GM23248 (cell line): ENCODE data around the gene PLXNA1. TPM values are rescaled to one million over a fixed set of nuclear protein-coding genes. Genes with fewer than 3 reads are reported as not detected.

Experiments
- DNase-seq: peaks from one replicate; pipeline ENCODE4 v3.0.0-alpha.2; 2015
- H2AFZ ChIP-seq: fragments of 200-600 bp; sonication (generic); 2 replicates; pipeline ENCODE4 v1.6.1; 2016; ENCODE audit warnings: antibody characterized with exemption
- H3F3A ChIP-seq: fragments of 200-600 bp; sonication (generic); 2 replicates; pipeline ENCODE4 v1.6.1; 2016; ENCODE audit warnings: mild to moderate bottlenecking, antibody characterized with exemption, mixed run types; ENCODE audit not compliant: insufficient read depth
- H3K27ac ChIP-seq: fragments of 200-600 bp; sonication (generic); 2 replicates; pipeline ENCODE4 v1.5.1; 2016; ENCODE audit warnings: mild to moderate bottlenecking
- H3K27me3 ChIP-seq: fragments of 200-600 bp; sonication (generic); replicated peaks from 2 replicates; pipeline ENCODE4 v1.6.1; 2016; ENCODE audit warnings: mild to moderate bottlenecking; ENCODE audit not compliant: insufficient read depth
- H3K36me3 ChIP-seq: fragments of 200-600 bp; sonication (generic); 2 replicates; pipeline ENCODE4 v1.6.1; 2016; ENCODE audit warnings: low read depth, mild to moderate bottlenecking
- H3K4me1 ChIP-seq: fragments of 200-600 bp; sonication (generic); 2 replicates; pipeline ENCODE4 v1.6.1; 2016; ENCODE audit warnings: mild to moderate bottlenecking; ENCODE audit not compliant: insufficient read depth
- H3K4me2 ChIP-seq: fragments of 200-600 bp; sonication (generic); one replicate; pipeline ENCODE4 v1.6.1; 2016; ENCODE audit warnings: mild to moderate bottlenecking; ENCODE audit not compliant: unreplicated experiment
- H3K4me3 ChIP-seq: fragments of 200-600 bp; sonication (generic); 2 replicates; pipeline ENCODE4 v1.5.1; 2016; ENCODE audit warnings: mild to moderate bottlenecking
- H3K79me2 ChIP-seq: fragments of 200-600 bp; sonication (generic); 2 replicates; pipeline ENCODE4 v1.6.1; 2016; ENCODE audit warnings: mild to moderate bottlenecking; ENCODE audit not compliant: insufficient read depth
- H3K9ac ChIP-seq: fragments of 200-600 bp; sonication (generic); 2 replicates; pipeline ENCODE4 v1.6.1; 2016; ENCODE audit warnings: mild to moderate bottlenecking
- H3K9me2 ChIP-seq: fragments of 200-600 bp; sonication (generic); 2 replicates; pipeline ENCODE4 v1.6.1; 2016; ENCODE audit warnings: mixed run types, mild to moderate bottlenecking, moderate library complexity; ENCODE audit not compliant: insufficient read depth
- H3K9me3 ChIP-seq: fragments of 200-600 bp; sonication (generic); one replicate; pipeline ENCODE4 v1.6.1; 2017; ENCODE audit warnings: low read depth
- H4K20me1 ChIP-seq: fragments of 200-600 bp; sonication (generic); 2 replicates; pipeline ENCODE4 v1.6.0; 2016; ENCODE audit not compliant: insufficient read depth
- EZH2 ChIP-seq: fragments of 200-600 bp; sonication (generic); IDR thresholded peaks from 2 replicates; pipeline ENCODE4 v1.6.1; 2018; ENCODE audit warnings: antibody characterized with exemption, mild to moderate bottlenecking; ENCODE audit not compliant: insufficient read depth, poor library complexity, severe bottlenecking
- EZH2phosphoT487 ChIP-seq: fragments of 200-600 bp; sonication (generic); IDR thresholded peaks from 2 replicates; pipeline ENCODE4 v1.6.1; 2018; ENCODE audit warnings: antibody characterized with exemption, moderate library complexity, mild to moderate bottlenecking, low read depth; ENCODE audit not compliant: insufficient read depth
- WGBS, 2 experiments: methylation state at CpG; one replicate each; pipeline ENCODE4 v1.1.6; 2015 to 2017; ENCODE audit warnings: low lambda C conversion rate in 2 of 2, low coverage in 1 of 2; ENCODE audit errors: missing lambda C conversion rate in 2 of 2; 5-methylcytosine and 5-hydroxymethylcytosine counted together
- in situ Hi-C: fragments of 300-500 bp; cut with MboI; formaldehyde crosslinking; loops from 2 replicates; pipeline ENCODE4 v1.15.0; 2020
- polyA plus RNA-seq: library from polyadenylated mRNA; unstranded; fragments of >200 nt; fragmentation: Nextera tagmentation; extraction: Ambion mirVana; gene quantifications from 2 replicates; pipeline ENCODE4 v1.2.1, GENCODE V29; 2016
- total RNA-seq: library from RNA; depleted of rRNA; stranded (reverse); fragments of >200 nt; shearing (Covaris generic); gene quantifications from 2 replicates; pipeline ENCODE4 v1.2.3, GENCODE V29; 2014; rRNA removed

The PLXNA1 gene
- total and polyA plus RNA-seq, 2 experiments from 2014 or later = 13.4 to 84.7 TPM

- no peaks in the 10 kb centered on the region for H3K9me3 ChIP-seq
- TF ChIP-seq EZH2 = no peak
- TF ChIP-seq EZH2phosphoT487 = no peak
- H3K27me3 ChIP-seq = no peaks in the 10 kb centered on the region
- in situ Hi-C loops = no loop called here
- 93 to 95% methylated on average over 18 of the region's 19 CpGs for WGBS, 2 experiments
- no peaks in the 10 kb centered on the region for H3K79me2 ChIP-seq
- no peak overlapping the region for H3K27ac ChIP-seq
- no peaks in the 10 kb centered on the region for H3K9me2 ChIP-seq
- H2AFZ ChIP-seq = no peak overlapping the region
- no peaks in the 10 kb centered on the region; the same call in 1 of the 2 replicates for H3K36me3 ChIP-seq
- peaks cover 6% of the 10 kb centered on the region for H3K4me1 ChIP-seq
- H3K9ac ChIP-seq = no peak overlapping the region
- no peaks in the 10 kb centered on the region for H4K20me1 ChIP-seq
- no peak for DNase-seq
- H3F3A ChIP-seq = no peaks in the 10 kb centered on the region
- no peak overlapping the region for H3K4me3 ChIP-seq
- no peak overlapping the region for H3K4me2 ChIP-seq
Measured at GRCh38 chr3:127030508-127031412, 47.8 kb downstream of the PLXNA1 start.

DNA sequence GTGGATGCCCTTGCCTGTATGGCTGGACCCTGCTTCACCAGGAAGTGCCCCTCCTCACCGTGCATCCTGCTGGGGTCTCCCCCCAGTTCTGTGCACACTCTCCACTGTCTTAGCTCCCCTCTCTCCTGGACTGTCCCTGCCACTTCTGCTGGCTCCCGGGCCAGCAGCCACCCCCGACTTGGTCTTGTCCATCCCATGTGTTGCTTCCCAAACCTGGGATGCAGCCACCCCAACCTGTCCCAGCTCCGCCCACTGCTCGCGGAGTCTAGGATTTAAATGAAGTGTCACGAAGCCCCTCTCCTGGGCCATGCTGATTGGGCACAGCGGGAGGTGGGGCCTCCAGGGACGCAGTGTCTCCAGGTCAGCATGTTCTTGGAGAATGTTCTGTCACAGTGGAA, 48.5 kb downstream of the PLXNA1 start:
- Histone ChIP-seq H3K4me1 (peaks cover 9% of the 10 kb centered on the region), H2AFZ (no peak overlapping the region), H3K4me3 (no peak overlapping the region), H3K9me3 (no peaks in the 10 kb centered on the region), H3K36me3 (no peaks in the 10 kb centered on the region; the same call in 1 of the 2 replicates), H3K9ac (no peak overlapping the region), H3K27ac (no peak overlapping the region), H3F3A (no peaks in the 10 kb centered on the region), H3K79me2 (no peaks in the 10 kb centered on the region), H3K27me3 (no peaks in the 10 kb centered on the region), H4K20me1 (no peaks in the 10 kb centered on the region), H3K4me2 (no peak overlapping the region), H3K9me2 (no peaks in the 10 kb centered on the region)
- in situ Hi-C loops = no loop called here
- WGBS, 2 experiments = 89 to 90% methylated on average over 9 of the region's 9 CpGs
- no peak for DNase-seq
- no peak for TF ChIP-seq EZH2
- no peak for TF ChIP-seq EZH2phosphoT487

DNA sequence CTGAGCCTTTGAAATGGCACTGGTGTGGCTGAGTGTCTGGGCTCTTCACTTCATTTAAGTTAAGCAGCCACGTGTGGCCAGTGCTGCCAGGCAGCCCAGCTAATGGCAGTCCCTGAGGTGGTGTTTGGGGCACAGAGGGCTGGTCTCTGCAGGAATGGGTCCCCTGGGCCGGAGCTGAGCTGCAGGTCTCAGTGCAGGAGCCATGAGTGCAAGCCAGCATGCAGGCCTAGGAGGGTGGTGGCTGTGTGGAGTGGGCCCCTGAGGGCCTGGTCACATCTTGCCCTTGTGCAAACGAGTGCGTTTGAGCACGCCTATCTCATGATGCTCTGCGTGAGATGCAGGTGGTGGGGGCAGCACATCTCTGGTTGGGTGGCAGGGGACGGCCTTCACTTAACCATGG, 48.9 kb downstream of the PLXNA1 start:
- H3K36me3 ChIP-seq = no peaks in the 10 kb centered on the region; the same call in 1 of the 2 replicates
- in situ Hi-C loops = no loop called here

DNA sequence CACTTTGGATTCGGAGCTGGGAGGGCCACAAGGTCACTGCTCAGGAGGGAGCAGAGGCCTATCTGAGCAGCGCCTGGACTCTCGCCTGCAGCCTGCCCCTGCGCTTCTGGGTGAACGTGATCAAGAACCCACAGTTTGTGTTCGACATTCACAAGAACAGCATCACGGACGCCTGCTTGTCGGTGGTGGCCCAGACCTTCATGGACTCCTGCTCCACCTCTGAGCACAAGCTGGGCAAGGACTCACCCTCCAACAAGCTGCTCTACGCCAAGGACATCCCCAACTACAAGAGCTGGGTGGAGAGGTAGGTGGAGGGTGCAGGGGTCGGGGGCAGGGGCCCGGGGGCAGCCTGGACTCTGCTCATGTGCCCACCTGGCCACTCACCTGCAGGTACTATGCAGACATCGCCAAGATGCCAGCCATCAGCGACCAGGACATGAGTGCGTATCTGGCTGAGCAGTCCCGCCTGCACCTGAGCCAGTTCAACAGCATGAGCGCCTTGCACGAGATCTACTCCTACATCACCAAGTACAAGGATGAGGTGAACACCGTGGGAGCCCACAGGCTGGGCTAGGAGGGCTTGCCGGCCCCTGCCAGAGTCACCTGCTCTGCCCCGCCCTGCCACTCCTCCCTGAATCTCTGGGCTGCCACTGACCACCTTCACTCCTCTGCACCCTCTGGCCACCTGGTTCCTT, 49.5 kb downstream of the PLXNA1 start:
- Histone ChIP-seq H3K4me3 (no peak overlapping the region), H3K4me2 (no peak overlapping the region), H3F3A (no peaks in the 10 kb centered on the region), H3K36me3 (no peaks in the 10 kb centered on the region; the same call in 1 of the 2 replicates), H3K27me3 (no peaks in the 10 kb centered on the region), H3K9ac (no peak overlapping the region), H3K27ac (no peak overlapping the region), H3K79me2 (no peaks in the 10 kb centered on the region), H4K20me1 (no peaks in the 10 kb centered on the region), H2AFZ (no peak overlapping the region), H3K4me1 (peaks cover 9% of the 10 kb centered on the region), H3K9me2 (no peaks in the 10 kb centered on the region), H3K9me3 (no peaks in the 10 kb centered on the region)
- in situ Hi-C loops = no loop called here
- no peak for DNase-seq
- 88 to 92% methylated on average over 19 to 21 of the region's 21 CpGs for WGBS, 2 experiments
- no peak for TF ChIP-seq EZH2phosphoT487
- TF ChIP-seq EZH2 = no peak

More for the DNA sequence above, 48.9 kb downstream of the PLXNA1 start:
- no peak overlapping the region for H2AFZ ChIP-seq
- H3K4me2 ChIP-seq = no peak overlapping the region
- H3K9me3 ChIP-seq = no peaks in the 10 kb centered on the region
- no peaks in the 10 kb centered on the region for H3K79me2 ChIP-seq
- H3K9ac ChIP-seq = no peak overlapping the region
- H3K9me2 ChIP-seq = no peaks in the 10 kb centered on the region
- H4K20me1 ChIP-seq = no peaks in the 10 kb centered on the region
- no peak overlapping the region for H3K4me3 ChIP-seq
- H3F3A ChIP-seq = no peaks in the 10 kb centered on the region
- no peak for TF ChIP-seq EZH2phosphoT487
- TF ChIP-seq EZH2 = no peak
- H3K27ac ChIP-seq = no peak overlapping the region
- no peak for DNase-seq
- WGBS, 2 experiments = 94 to 96% methylated on average over 7 of the region's 7 CpGs
- H3K27me3 ChIP-seq = no peaks in the 10 kb centered on the region
- H3K4me1 ChIP-seq = peaks cover 9% of the 10 kb centered on the region

Other genes starting within 250 kb of the PLXNA1 start
- not detected in 2 replicates for gene PRR23E, start 210.0 kb downstream of the PLXNA1 start, total RNA-seq
- gene PRR23E, start 210.0 kb downstream of the PLXNA1 start, polyA plus RNA-seq = not detected in 2 replicates